HG03457 (cell line): ENCODE data around the gene DNAJB8.

Experiments used
- ATAC-seq: cut with Tn5 transposase; IDR thresholded peaks from one replicate; pipeline ENCODE4 v1.9.1; 2021; ENCODE audit warnings: moderate number of reproducible peaks; ENCODE audit not compliant: unreplicated experiment

DNAJB8 gene

GRCh38 chr3:128483657-128484403 is 17.1 kb upstream of the DNAJB8 start:
- no peak for ATAC-seq

- ATAC-seq, result no peak
These were observed 16.3 kb upstream of the DNAJB8 start for GRCh38 chr3:128482666-128483656.

- ATAC-seq, result no peak
These were observed 15.5 kb upstream of the DNAJB8 start for GRCh38 chr3:128482175-128482574.

GRCh38 chr3:128481438-128481942 is 14.8 kb upstream of the DNAJB8 start:
- ATAC-seq, result no peak

- ATAC-seq, result no peak
These were observed 14.2 kb upstream of the DNAJB8 start for GRCh38 chr3:128480717-128481437.

GRCh38 chr3:128480278-128480677 is 13.6 kb upstream of the DNAJB8 start:
- no peak for ATAC-seq

GRCh38 chr3:128479558-128480086 is 12.9 kb upstream of the DNAJB8 start:
- ATAC-seq, result no peak

- no peak for ATAC-seq
These were observed 12.2 kb upstream of the DNAJB8 start for GRCh38 chr3:128478576-128479506.

- ATAC-seq, result no peak
These were observed 10.0 kb upstream of the DNAJB8 start for GRCh38 chr3:128476659-128477058.

- ATAC-seq, result no peak
These were observed 8.7 kb upstream of the DNAJB8 start for GRCh38 chr3:128475355-128475754.

GRCh38 chr3:128473737-128474136 is 7.0 kb upstream of the DNAJB8 start:
- no peak for ATAC-seq

- ATAC-seq, result no peak
These were observed 6.5 kb upstream of the DNAJB8 start for GRCh38 chr3:128473180-128473519.

- no peak for ATAC-seq
These were observed 5.9 kb upstream of the DNAJB8 start for GRCh38 chr3:128472449-128473179.

GRCh38 chr3:128471720-128472119 is 5.0 kb upstream of the DNAJB8 start:
- ATAC-seq, result no peak

- ATAC-seq, result no peak
These were observed 4.4 kb upstream of the DNAJB8 start for GRCh38 chr3:128471110-128471509.

GRCh38 chr3:128470134-128470899 is 3.6 kb upstream of the DNAJB8 start:
- no peak for ATAC-seq

GRCh38 chr3:128469556-128469955 is 2.9 kb upstream of the DNAJB8 start:
- ATAC-seq, result no peak

- no peak for ATAC-seq
These were observed 2.3 kb upstream of the DNAJB8 start for GRCh38 chr3:128468791-128469527.
